Posterior vena cava (tissue), 2 donors: ENCODE measurements around the gene MTCP1. TPM values are rescaled to one million over a fixed set of nuclear protein-coding genes. Genes with fewer than 3 reads are reported as not detected.
A peak's percentile ranks its signal among the peaks of the same experiment; 100 is the strongest.

ENCODE experiments used
- DNase-seq: peaks from one replicate; pipeline ENCODE4 v3.0.0-alpha.2; 2020; ENCODE audit warnings: low spot score
- intact Hi-C, 2 donors: fragments of 100-400 bp; cut with DNase I; formaldehyde crosslinking; loops; one replicate each; pipeline versions ENCODE4 v1.14.1 to v1.14.2; 2022 to 2023
- long read RNA-seq, 2 donors: library from polyadenylated mRNA; unstranded; transcript quantifications; one replicate each; pipeline ENCODE4 v2.0.0, GENCODE V29; 2020 to 2021
- total RNA-seq, 2 donors: library from RNA; stranded (reverse); fragmentation: NEBNext Ultra II Directional; extraction: Animal tissue kit (Norgen Biotek cat#: 25700); gene quantifications; one replicate each; pipeline ENCODE4 v1.2.1, GENCODE V29; 2021
- donor health status: DM: yes; HTN: yes; CAD: no.
- donor health status: DM: yes; HTN: yes; CAD: no.

MTCP1 gene, protein sequence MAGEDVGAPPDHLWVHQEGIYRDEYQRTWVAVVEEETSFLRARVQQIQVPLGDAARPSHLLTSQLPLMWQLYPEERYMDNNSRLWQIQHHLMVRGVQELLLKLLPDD
- total RNA-seq = 10 to 100 TPM; 15.7 to 22.7 TPM
- long read RNA-seq, donor 1, partial matches to known transcripts = 0 of 4 reads
- long read RNA-seq, donor 1, other reads (novel, unspliced or antisense) = 2 of 4 reads
- long read RNA-seq, donor 2, partial matches to known transcripts = 0 of 5 reads
- long read RNA-seq, donor 2, other reads (novel, unspliced or antisense) = 4 of 5 reads

- intact Hi-C loops = no loop called here
- peak; percentile 93 for DNase-seq
Observed at GRCh38 chrX:155070975-155071693, at the start of gene MTCP1, which contains the start of the genes BRCC3 and CMC4. Gene MTCP1 (minus strand): TSS chrX:155071136. CDS start chrX:155066010, 5,126 bp downstream. Gene BRCC3 (plus strand): TSS chrX:155071508. CDS start chrX:155071528, 20 bp downstream. Gene CMC4 (minus strand): TSS chrX:155071136. CDS start chrX:155064023, 7,113 bp downstream.

GRCh38 chrX:155115174-155115819, 44.4 kb upstream of the MTCP1 start:
- intact Hi-C loops = no loop called here
- no peak for DNase-seq

GRCh38 chrX:155113097-155113496, 42.2 kb upstream of the MTCP1 start:
- intact Hi-C loops = no loop called here
- DNase-seq = no peak

GRCh38 chrX:155112171-155112570, 41.2 kb upstream of the MTCP1 start:
- intact Hi-C loops = no loop called here

GRCh38 chrX:155108427-155108826, 37.5 kb upstream of the MTCP1 start:
- no peak for DNase-seq
- intact Hi-C loops = loop anchor here in 1 of 2 donors (1.0 kb wide), 1 partner anchor 23 kb away; no protein-coding TSS in a partner anchor

More at GRCh38 chrX:155112171-155112570, 41.2 kb upstream of the MTCP1 start:
- DNase-seq = no peak

- DNase-seq = no peak
- intact Hi-C loops = no loop called here
Observed at GRCh38 chrX:155105919-155106318, 35.0 kb upstream of the MTCP1 start.

DNA sequence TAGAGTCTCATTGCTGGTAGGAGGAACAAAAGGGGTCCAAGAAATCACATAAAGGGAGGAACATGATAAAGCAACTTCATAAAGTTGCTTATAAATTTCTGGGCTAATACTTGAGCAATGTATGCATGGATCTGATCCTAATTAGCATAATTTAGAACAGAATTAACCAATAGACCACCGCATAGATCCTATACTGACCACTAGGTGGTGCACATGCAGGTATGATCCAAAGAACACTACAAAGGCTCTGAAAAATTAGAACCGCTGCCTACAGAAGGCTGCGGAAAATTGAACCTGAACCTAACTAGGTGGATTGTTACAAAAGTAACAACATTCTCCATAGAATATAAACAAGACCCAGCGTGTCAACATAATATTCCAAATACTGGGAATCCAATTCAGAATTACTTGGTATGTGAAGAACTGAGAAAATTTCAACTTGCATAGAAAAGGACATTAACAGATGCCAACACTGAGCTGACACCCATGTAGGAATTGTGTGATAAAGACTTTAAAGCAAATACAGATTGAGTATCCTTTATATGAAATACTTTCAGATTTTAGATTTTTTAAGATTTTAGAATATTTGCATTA, 23.6 kb upstream of the MTCP1 start:
- DNase-seq = no peak
- intact Hi-C loops = no loop called here

DNA sequence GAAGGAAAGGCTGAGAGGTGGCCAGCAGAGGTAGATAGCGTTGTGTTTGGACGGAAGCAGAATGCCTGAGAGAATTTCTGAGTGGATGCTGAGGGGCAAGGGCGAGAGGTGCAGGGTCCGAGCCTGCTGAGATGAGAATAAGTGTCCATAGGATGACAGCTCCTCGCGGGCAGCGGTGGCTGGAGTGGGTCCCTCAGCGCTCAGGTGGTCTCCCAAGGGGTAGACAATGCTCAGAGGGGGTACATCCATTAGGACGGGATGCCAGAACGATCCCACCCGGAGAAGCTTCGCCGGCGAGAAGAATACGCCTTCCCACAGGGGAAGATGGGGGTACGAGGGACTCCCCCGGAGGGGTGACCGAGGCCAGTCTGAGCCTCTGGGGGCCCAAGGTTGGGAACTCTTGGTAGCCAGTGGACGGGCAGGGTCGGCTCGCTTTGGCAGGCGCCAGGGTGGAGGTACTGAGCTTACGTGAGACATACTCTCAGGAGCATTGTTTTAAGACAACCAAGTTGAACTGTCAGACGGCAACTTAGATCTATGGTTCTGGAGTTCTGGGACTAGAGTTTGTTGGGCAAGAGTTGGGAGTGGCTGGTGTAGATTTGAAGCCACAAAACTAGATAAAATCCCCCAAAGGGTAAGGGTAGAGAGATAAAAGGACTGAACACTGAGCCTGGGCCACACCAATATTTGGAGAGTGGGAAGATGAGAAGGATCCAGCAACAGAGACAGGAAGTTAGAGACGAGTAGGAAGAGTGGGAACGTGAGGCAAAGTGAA, 16.2 kb upstream of the MTCP1 start:
- intact Hi-C loops = loop anchor here in 1 of 2 donors (5.0 kb wide), 1 partner anchor 1420 kb away; no protein-coding TSS in a partner anchor
- no peak for DNase-seq

- no peak for DNase-seq
- intact Hi-C loops = loop anchor here in 1 of 2 donors (5.0 kb wide), 1 partner anchor 1419 kb away; no protein-coding TSS in a partner anchor
Observed at GRCh38 chrX:155086202-155086840, 15.4 kb upstream of the MTCP1 start.

DNA sequence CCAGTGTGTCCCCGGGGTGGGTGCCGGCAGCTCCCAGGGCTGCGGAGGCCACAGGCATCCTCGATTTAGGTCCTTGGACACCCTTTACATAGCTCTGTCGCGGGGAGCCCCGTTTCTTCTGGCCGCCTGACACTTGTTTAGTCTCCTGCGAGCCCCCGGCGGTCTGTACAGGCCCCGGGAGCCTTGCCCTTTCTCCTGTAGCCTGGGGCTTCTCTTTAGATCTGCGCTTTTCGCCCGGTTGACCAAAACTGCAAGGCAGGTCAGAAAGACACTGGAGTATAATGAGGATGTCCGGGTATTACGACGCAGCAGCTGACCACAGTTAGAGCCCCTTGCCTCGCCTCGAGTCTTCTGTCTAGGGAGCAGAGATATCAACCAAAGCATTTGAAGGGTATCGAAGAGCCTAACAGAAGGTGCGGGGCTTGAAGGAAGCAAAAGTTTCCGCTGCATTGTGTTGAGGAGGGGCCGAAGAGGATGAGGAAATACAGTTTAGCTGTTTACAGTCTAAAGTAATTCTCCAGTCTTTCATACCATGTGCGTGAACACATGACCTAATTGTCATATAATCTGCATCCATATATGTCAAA, 851 bp upstream of the MTCP1 start:
- intact Hi-C loops = no loop called here
- no peak for DNase-seq

DNA sequence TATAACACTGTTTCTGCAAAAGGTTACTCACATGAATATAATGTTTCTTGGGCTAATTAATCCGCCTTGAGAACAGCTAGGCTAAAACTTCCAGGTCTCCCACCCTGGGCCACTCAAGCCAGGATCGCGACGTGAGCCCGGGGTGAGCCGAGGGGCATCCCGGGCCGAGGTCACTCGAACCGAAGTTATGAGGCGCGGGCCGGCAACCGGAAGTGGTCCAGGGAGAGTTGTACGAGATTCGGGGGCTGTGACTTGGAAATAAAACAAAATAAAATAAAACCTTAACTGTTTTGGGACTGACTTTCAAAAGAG, 317 bp downstream of the MTCP1 start:
- intact Hi-C loops = no loop called here
- peak; percentile 83 for DNase-seq

DNA sequence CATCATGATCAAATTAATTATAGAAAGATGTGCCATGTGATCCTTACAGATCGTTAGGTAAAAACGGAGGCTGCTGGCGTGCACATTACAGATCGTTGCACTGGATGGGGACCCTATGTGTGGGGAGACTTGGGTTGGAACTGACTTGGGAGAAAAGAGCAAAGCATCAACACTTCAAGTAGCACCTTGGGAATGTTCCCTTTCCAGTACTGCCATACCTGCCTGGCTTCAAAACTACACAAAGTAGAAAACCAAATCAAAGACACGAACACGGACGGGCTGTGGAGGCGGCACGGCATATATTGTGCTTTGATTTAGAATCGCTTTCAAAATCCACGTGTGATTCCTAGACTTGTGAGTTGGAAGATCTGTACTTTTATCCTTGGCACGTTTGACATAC, 898 bp downstream of the MTCP1 start:
- no peak for DNase-seq
- intact Hi-C loops = no loop called here

GRCh38 chrX:155069414-155069813, 1.5 kb downstream of the MTCP1 start:
- intact Hi-C loops = loop anchor here in 1 of 2 donors (10.0 kb wide), 1 partner anchor 85 kb away; no protein-coding TSS in a partner anchor
- DNase-seq = no peak

GRCh38 chrX:155068165-155068564, 2.8 kb downstream of the MTCP1 start:
- intact Hi-C loops = loop anchor here in 1 of 2 donors (10.0 kb wide), 1 partner anchor 83 kb away; no protein-coding TSS in a partner anchor
- DNase-seq = no peak

GRCh38 chrX:155065035-155065734, 5.8 kb downstream of the MTCP1 start:
- DNase-seq = no peak
- intact Hi-C loops = loop anchor here in 1 of 2 donors (10.0 kb wide), 1 partner anchor 80 kb away; no protein-coding TSS in a partner anchor

- DNase-seq = no peak
- intact Hi-C loops = loop anchor here in 1 of 2 donors (10.0 kb wide), 1 partner anchor 77 kb away; no protein-coding TSS in a partner anchor
Observed at GRCh38 chrX:155061760-155062159, 9.2 kb downstream of the MTCP1 start.
